ENCODE measurements around the gene ZNF367. TPM values are rescaled to one million over a fixed set of nuclear protein-coding genes. Genes with fewer than 3 reads are reported as not detected.
"Not testable (repeated sequence)": the region's sequence is repeated elsewhere in the genome, so short reads cannot be mapped to it uniquely, and the experiment has no call there.

Gene ZNF367
- polyA plus RNA-seq, 2 donors = 1.6 to 2.5 TPM

GRCh38 chr9:96378187-96378586, 40.0 kb downstream of the ZNF367 start:
- peaks cover 0 to 7% of the 10 kb centered on the region in 2 donors for H3K36me3 ChIP-seq (ENCODE audit: control insufficient read depth in 2 of 2, insufficient read depth in 2 of 2, low read length in 1 of 2)
- no peaks in the 10 kb centered on the region for H3K27me3 ChIP-seq (ENCODE audit: control insufficient read depth in 1 of 2, insufficient read depth in 2 of 2, low read length in 2 of 2)
- no peak overlapping the region for H3K4me3 ChIP-seq (ENCODE audit: low read depth in 1 of 2, low read length in 2 of 2)
- WGBS, 2 donors = 81 to 95% methylated on average over 3 of the region's 3 CpGs
- H3K4me1 ChIP-seq (ENCODE audit: control insufficient read depth in 2 of 2, insufficient read depth in 2 of 2, low read length in 1 of 2) = peaks cover 2 to 5% of the 10 kb centered on the region in 2 donors
- H3K9me3 ChIP-seq (ENCODE audit: control insufficient read depth in 2 of 2, insufficient read depth in 1 of 2, low read depth in 1 of 2, low read length in 1 of 2) = no peaks in the 10 kb centered on the region
- H3K27ac ChIP-seq (ENCODE audit: low read depth in 2 of 2, low read length in 1 of 2) = no peak overlapping the region

- H3K27ac ChIP-seq (ENCODE audit: low read depth in 2 of 2, low read length in 1 of 2) = peak overlapping the region in 1 of 2 donors; percentile 3
- H3K4me3 ChIP-seq (ENCODE audit: low read depth in 1 of 2, low read length in 2 of 2) = no peak overlapping the region
- H3K4me1 ChIP-seq (ENCODE audit: control insufficient read depth in 2 of 2, insufficient read depth in 2 of 2, low read length in 1 of 2) = peaks cover 2 to 5% of the 10 kb centered on the region in 2 donors
- WGBS, 2 donors = 70 to 83% methylated on average over 13 of the region's 13 CpGs
- peaks cover 0 to 7% of the 10 kb centered on the region in 2 donors for H3K36me3 ChIP-seq (ENCODE audit: control insufficient read depth in 2 of 2, insufficient read depth in 2 of 2, low read length in 1 of 2)
- no peaks in the 10 kb centered on the region for H3K27me3 ChIP-seq (ENCODE audit: control insufficient read depth in 1 of 2, insufficient read depth in 2 of 2, low read length in 2 of 2)
- H3K9me3 ChIP-seq (ENCODE audit: control insufficient read depth in 2 of 2, insufficient read depth in 1 of 2, low read depth in 1 of 2, low read length in 1 of 2) = no peaks in the 10 kb centered on the region
Measured at GRCh38 chr9:96376891-96377874, 41.0 kb downstream of the ZNF367 start.

- H3K4me1 ChIP-seq (ENCODE audit: control insufficient read depth in 2 of 2, insufficient read depth in 2 of 2, low read length in 1 of 2); H3K9me3 ChIP-seq (ENCODE audit: control insufficient read depth in 2 of 2, insufficient read depth in 1 of 2, low read depth in 1 of 2, low read length in 1 of 2); H3K27me3 ChIP-seq (ENCODE audit: control insufficient read depth in 1 of 2, insufficient read depth in 2 of 2, low read length in 2 of 2); H3K4me3 ChIP-seq (ENCODE audit: low read depth in 1 of 2, low read length in 2 of 2); H3K36me3 ChIP-seq (ENCODE audit: control insufficient read depth in 2 of 2, insufficient read depth in 2 of 2, low read length in 1 of 2); H3K27ac ChIP-seq (ENCODE audit: low read depth in 2 of 2, low read length in 1 of 2): not testable (repeated sequence)
- WGBS, 2 donors = 96% methylated on average over 6 of the region's 6 CpGs
Measured at GRCh38 chr9:96375507-96375906, 42.7 kb downstream of the ZNF367 start.

- H3K4me3 ChIP-seq (ENCODE audit: low read depth in 1 of 2, low read length in 2 of 2) = no peak overlapping the region
- H3K9me3 ChIP-seq (ENCODE audit: control insufficient read depth in 2 of 2, insufficient read depth in 1 of 2, low read depth in 1 of 2, low read length in 1 of 2) = peaks cover 0 to 2% of the 10 kb centered on the region in 2 donors
Measured at GRCh38 chr9:96367943-96368342, 50.2 kb downstream of the ZNF367 start.

GRCh38 chr9:96363175-96363967, 54.8 kb downstream of the ZNF367 start:
- Histone ChIP-seq H3K4me3 (ENCODE audit: low read depth in 1 of 2, low read length in 2 of 2) (no peak overlapping the region), H3K27ac (ENCODE audit: low read depth in 2 of 2, low read length in 1 of 2) (no peak overlapping the region), H3K27me3 (ENCODE audit: control insufficient read depth in 1 of 2, insufficient read depth in 2 of 2, low read length in 2 of 2) (no peaks in the 10 kb centered on the region), H3K9me3 (ENCODE audit: control insufficient read depth in 2 of 2, insufficient read depth in 1 of 2, low read depth in 1 of 2, low read length in 1 of 2) (no peaks in the 10 kb centered on the region), H3K4me1 (ENCODE audit: control insufficient read depth in 2 of 2, insufficient read depth in 2 of 2, low read length in 1 of 2) (no peaks in the 10 kb centered on the region), H3K36me3 (ENCODE audit: control insufficient read depth in 2 of 2, insufficient read depth in 2 of 2, low read length in 1 of 2) (peaks cover 0 to 2% of the 10 kb centered on the region in 2 donors)
- 96% methylated on average over 9 of the region's 9 CpGs for WGBS, 2 donors

More at GRCh38 chr9:96367943-96368342, 50.2 kb downstream of the ZNF367 start:
- 89 to 94% methylated on average over 1 of the region's 1 CpG for WGBS, 2 donors
- H3K27me3 ChIP-seq (ENCODE audit: control insufficient read depth in 1 of 2, insufficient read depth in 2 of 2, low read length in 2 of 2) = no peaks in the 10 kb centered on the region
- no peak overlapping the region for H3K27ac ChIP-seq (ENCODE audit: low read depth in 2 of 2, low read length in 1 of 2)
- no peaks in the 10 kb centered on the region for H3K4me1 ChIP-seq (ENCODE audit: control insufficient read depth in 2 of 2, insufficient read depth in 2 of 2, low read length in 1 of 2)
- peaks cover 0 to 2% of the 10 kb centered on the region in 2 donors for H3K36me3 ChIP-seq (ENCODE audit: control insufficient read depth in 2 of 2, insufficient read depth in 2 of 2, low read length in 1 of 2)

GRCh38 chr9:96362119-96362518, 56.1 kb downstream of the ZNF367 start:
- H3K9me3 ChIP-seq (ENCODE audit: control insufficient read depth in 2 of 2, insufficient read depth in 1 of 2, low read depth in 1 of 2, low read length in 1 of 2); H3K4me1 ChIP-seq (ENCODE audit: control insufficient read depth in 2 of 2, insufficient read depth in 2 of 2, low read length in 1 of 2); H3K27me3 ChIP-seq (ENCODE audit: control insufficient read depth in 1 of 2, insufficient read depth in 2 of 2, low read length in 2 of 2); H3K27ac ChIP-seq (ENCODE audit: low read depth in 2 of 2, low read length in 1 of 2); H3K4me3 ChIP-seq (ENCODE audit: low read depth in 1 of 2, low read length in 2 of 2); H3K36me3 ChIP-seq (ENCODE audit: control insufficient read depth in 2 of 2, insufficient read depth in 2 of 2, low read length in 1 of 2): not testable (repeated sequence)
- 95 to 96% methylated on average over 6 of the region's 6 CpGs for WGBS, 2 donors

- no peaks in the 10 kb centered on the region for H3K4me1 ChIP-seq (ENCODE audit: control insufficient read depth in 2 of 2, insufficient read depth in 2 of 2, low read length in 1 of 2)
- H3K4me3 ChIP-seq (ENCODE audit: low read depth in 1 of 2, low read length in 2 of 2) = no peak overlapping the region
- H3K36me3 ChIP-seq (ENCODE audit: control insufficient read depth in 2 of 2, insufficient read depth in 2 of 2, low read length in 1 of 2) = peaks cover 0 to 2% of the 10 kb centered on the region in 2 donors
- 94 to 95% methylated on average over 6 of the region's 6 CpGs for WGBS, 2 donors
- H3K9me3 ChIP-seq (ENCODE audit: control insufficient read depth in 2 of 2, insufficient read depth in 1 of 2, low read depth in 1 of 2, low read length in 1 of 2) = no peaks in the 10 kb centered on the region
- H3K27me3 ChIP-seq (ENCODE audit: control insufficient read depth in 1 of 2, insufficient read depth in 2 of 2, low read length in 2 of 2) = no peaks in the 10 kb centered on the region
- H3K27ac ChIP-seq (ENCODE audit: low read depth in 2 of 2, low read length in 1 of 2) = no peak overlapping the region
Measured at GRCh38 chr9:96361668-96362067, 56.5 kb downstream of the ZNF367 start.

- no peak overlapping the region for H3K27ac ChIP-seq (ENCODE audit: low read depth in 2 of 2, low read length in 1 of 2)
- peaks cover 2 to 3% of the 10 kb centered on the region in 2 donors for H3K36me3 ChIP-seq (ENCODE audit: control insufficient read depth in 2 of 2, insufficient read depth in 2 of 2, low read length in 1 of 2)
- no peak overlapping the region for H3K4me3 ChIP-seq (ENCODE audit: low read depth in 1 of 2, low read length in 2 of 2)
- no peaks in the 10 kb centered on the region for H3K4me1 ChIP-seq (ENCODE audit: control insufficient read depth in 2 of 2, insufficient read depth in 2 of 2, low read length in 1 of 2)
- H3K9me3 ChIP-seq (ENCODE audit: control insufficient read depth in 2 of 2, insufficient read depth in 1 of 2, low read depth in 1 of 2, low read length in 1 of 2) = no peaks in the 10 kb centered on the region
- H3K27me3 ChIP-seq (ENCODE audit: control insufficient read depth in 1 of 2, insufficient read depth in 2 of 2, low read length in 2 of 2) = no peaks in the 10 kb centered on the region
- WGBS, 2 donors = 71 to 80% methylated on average over 2 of the region's 2 CpGs
Measured at GRCh38 chr9:96360976-96361375, 57.2 kb downstream of the ZNF367 start.

GRCh38 chr9:96360523-96360922, 57.6 kb downstream of the ZNF367 start:
- not testable (repeated sequence) for H3K4me3 ChIP-seq (ENCODE audit: low read depth in 1 of 2, low read length in 2 of 2); H3K27me3 ChIP-seq (ENCODE audit: control insufficient read depth in 1 of 2, insufficient read depth in 2 of 2, low read length in 2 of 2); H3K36me3 ChIP-seq (ENCODE audit: control insufficient read depth in 2 of 2, insufficient read depth in 2 of 2, low read length in 1 of 2); H3K9me3 ChIP-seq (ENCODE audit: control insufficient read depth in 2 of 2, insufficient read depth in 1 of 2, low read depth in 1 of 2, low read length in 1 of 2); H3K4me1 ChIP-seq (ENCODE audit: control insufficient read depth in 2 of 2, insufficient read depth in 2 of 2, low read length in 1 of 2); H3K27ac ChIP-seq (ENCODE audit: low read depth in 2 of 2, low read length in 1 of 2)
- 96% methylated on average over 6 of the region's 6 CpGs for WGBS, 2 donors

Data from esophagus (tissue), 2 donors.